Measurements from ENCODE around the gene NAV1. TPM values are rescaled to one million over a fixed set of nuclear protein-coding genes. Genes with fewer than 3 reads are reported as not detected.

NAV1 gene
- polyA plus RNA-seq, 1 experiment, result 21.6 TPM

DNA sequence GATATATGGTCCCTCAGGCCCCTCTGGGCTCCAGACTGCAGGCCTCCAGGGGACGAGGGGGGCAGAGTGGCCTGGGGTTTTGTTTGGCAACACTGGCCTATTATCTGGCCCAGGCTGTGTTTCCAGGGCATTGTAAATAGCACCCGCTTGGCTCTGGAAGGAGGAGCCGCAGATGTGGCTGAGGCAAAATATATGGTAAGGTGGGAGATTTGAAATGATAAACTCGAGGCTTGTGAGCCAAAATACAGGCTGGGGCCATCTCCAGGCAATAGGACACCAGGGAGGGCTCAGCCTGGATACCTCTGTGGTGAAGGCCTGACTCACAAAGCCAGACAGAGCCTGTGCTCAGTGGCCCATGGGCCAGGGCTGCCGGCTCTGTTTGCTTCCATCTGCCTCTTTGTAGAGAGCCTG is 14.0 kb downstream of the NAV1 start:
- H3K27me3 ChIP-seq (ENCODE audit: control insufficient read depth, insufficient read depth, low read length), result no peaks in the 10 kb centered on the region
- H3K4me3 ChIP-seq (ENCODE audit: low read depth, low read length), result no peak overlapping the region
- H3K36me3 ChIP-seq (ENCODE audit: control insufficient read depth, insufficient read depth, low read length), result no peaks in the 10 kb centered on the region
- ChIA-PET POLR2A (no interaction called here), CTCF (interaction anchor here (0.9 to 14.3 kb wide), 3 partner anchors 21 to 154 kb away, joined by 3 to 269 read pairs (median 3); no protein-coding TSS in a partner anchor)
- TF ChIP-seq, protein P1, sequence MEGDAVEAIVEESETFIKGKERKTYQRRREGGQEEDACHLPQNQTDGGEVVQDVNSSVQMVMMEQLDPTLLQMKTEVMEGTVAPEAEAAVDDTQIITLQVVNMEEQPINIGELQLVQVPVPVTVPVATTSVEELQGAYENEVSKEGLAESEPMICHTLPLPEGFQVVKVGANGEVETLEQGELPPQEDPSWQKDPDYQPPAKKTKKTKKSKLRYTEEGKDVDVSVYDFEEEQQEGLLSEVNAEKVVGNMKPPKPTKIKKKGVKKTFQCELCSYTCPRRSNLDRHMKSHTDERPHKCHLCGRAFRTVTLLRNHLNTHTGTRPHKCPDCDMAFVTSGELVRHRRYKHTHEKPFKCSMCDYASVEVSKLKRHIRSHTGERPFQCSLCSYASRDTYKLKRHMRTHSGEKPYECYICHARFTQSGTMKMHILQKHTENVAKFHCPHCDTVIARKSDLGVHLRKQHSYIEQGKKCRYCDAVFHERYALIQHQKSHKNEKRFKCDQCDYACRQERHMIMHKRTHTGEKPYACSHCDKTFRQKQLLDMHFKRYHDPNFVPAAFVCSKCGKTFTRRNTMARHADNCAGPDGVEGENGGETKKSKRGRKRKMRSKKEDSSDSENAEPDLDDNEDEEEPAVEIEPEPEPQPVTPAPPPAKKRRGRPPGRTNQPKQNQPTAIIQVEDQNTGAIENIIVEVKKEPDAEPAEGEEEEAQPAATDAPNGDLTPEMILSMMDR (IDR thresholded peaks at IDR 0.05; ENCODE audit: insufficient read depth, low read depth, low read length), result no peak
- no peak for DNase-seq (ENCODE audit: low read depth)

DNA sequence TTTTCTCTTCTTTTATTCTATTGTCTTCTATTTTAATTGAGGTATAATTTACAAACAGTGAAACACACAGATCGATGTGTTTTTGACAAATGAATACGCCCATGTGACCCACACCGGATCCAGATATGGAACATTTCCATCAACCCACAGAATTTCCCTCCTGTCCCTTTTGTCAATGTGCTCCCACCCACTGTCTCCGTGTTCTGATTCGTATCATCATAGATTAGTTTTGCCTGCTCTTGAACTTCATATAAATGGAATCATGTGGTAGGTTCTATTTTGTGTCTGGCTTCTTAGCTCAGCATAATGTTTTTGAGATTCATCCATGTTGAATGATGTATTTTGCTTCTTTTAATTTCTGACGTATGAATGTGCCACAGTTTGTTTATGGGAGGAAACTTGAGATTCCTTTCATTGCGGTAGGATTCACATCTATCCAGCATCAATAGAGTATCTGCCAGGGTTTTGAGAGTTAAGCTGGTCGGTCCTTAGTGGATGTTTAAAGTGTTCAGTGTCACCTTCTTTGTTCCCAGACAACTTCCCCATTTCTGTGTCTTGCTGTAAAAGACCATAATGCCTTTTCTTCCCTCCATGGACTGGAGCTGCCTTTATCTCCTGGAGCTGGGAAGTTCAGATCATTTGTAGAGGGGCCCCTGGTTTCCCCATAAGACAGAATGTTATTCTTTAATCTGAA is 14.7 kb downstream of the NAV1 start:
- Histone ChIP-seq H3K4me3 (ENCODE audit: low read depth, low read length) (no peak overlapping the region), H3K27me3 (ENCODE audit: control insufficient read depth, insufficient read depth, low read length) (no peaks in the 10 kb centered on the region), H3K36me3 (ENCODE audit: control insufficient read depth, insufficient read depth, low read length) (no peaks in the 10 kb centered on the region)
- ChIA-PET CTCF (interaction anchor here (0.9 to 14.3 kb wide), 5 partner anchors 17 to 153 kb away, joined by 3 to 269 read pairs (median 3); no protein-coding TSS in a partner anchor), POLR2A (no interaction called here)
- TF ChIP-seq, protein P1 (IDR thresholded peaks at IDR 0.05; ENCODE audit: insufficient read depth, low read depth, low read length), result no peak
- DNase-seq (ENCODE audit: low read depth), result no peak

- H3K27me3 ChIP-seq (ENCODE audit: control insufficient read depth, insufficient read depth, low read length), result no peaks in the 10 kb centered on the region
- TF ChIP-seq, protein P1 (IDR thresholded peaks at IDR 0.05; ENCODE audit: insufficient read depth, low read depth, low read length), result no peak
- no peak overlapping the region for H3K4me3 ChIP-seq (ENCODE audit: low read depth, low read length)
- H3K36me3 ChIP-seq (ENCODE audit: control insufficient read depth, insufficient read depth, low read length), result no peaks in the 10 kb centered on the region
- ChIA-PET CTCF (interaction anchor here (0.9 to 14.3 kb wide), 5 partner anchors 17 to 153 kb away, joined by 3 to 269 read pairs (median 3); no protein-coding TSS in a partner anchor), POLR2A (no interaction called here)
- no peak for DNase-seq (ENCODE audit: low read depth)
These were observed 15.3 kb downstream of the NAV1 start for GRCh38 chr1:201554190-201554600.

DNA sequence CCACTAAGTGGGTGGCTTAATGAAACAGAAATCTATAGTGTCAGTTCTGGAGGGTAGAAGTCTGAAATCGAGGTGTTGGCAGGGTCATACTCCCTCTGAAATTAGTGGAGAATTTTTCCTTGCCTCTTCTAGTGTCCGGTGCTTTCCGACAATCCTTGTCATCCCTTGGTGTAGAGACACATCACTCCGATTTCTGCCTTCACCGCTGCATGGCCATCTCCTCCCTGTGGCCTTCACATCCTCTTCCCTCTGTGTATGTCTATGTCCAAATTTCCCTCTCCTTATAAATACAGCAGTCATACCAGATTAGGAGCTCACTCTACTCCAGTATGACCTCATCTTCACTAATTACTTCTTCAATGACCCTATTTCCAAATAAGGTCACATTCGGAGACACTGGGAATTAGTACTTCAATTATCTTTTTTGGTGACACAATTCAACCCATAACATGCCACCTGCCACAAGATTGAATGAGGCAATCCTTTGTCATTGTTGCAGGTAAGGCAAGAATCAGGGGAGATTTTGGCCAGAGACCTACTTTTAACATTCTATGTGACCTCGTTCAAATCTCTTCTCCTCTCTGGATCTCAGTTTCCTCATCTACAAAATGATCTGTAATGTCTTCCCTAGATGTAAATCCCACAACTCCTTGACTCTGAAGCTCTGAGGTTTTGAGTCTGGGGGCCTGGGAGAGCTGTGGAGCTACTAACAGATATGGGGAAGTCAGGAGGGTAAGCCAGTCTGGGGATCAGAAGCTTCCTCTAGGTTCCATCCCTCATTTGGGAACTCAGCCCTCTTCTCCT is 16.1 kb downstream of the NAV1 start:
- ChIA-PET CTCF (interaction anchor here (1.0 to 14.3 kb wide), 4 partner anchors 23 to 238 kb away, joined by 3 to 269 read pairs (median 4); no protein-coding TSS in a partner anchor), POLR2A (interaction anchor here (1.0 kb wide), 1 partner anchor 18 kb away, joined by 5 read pairs; no protein-coding TSS in a partner anchor)
- Histone ChIP-seq H3K36me3 (ENCODE audit: control insufficient read depth, insufficient read depth, low read length) (no peaks in the 10 kb centered on the region), H3K4me3 (ENCODE audit: low read depth, low read length) (no peak overlapping the region), H3K27me3 (ENCODE audit: control insufficient read depth, insufficient read depth, low read length) (no peaks in the 10 kb centered on the region)
- DNase-seq (ENCODE audit: low read depth), result no peak
- TF ChIP-seq, protein P1 (IDR thresholded peaks at IDR 0.05; ENCODE audit: insufficient read depth, low read depth, low read length), result no peak

- H3K27me3 ChIP-seq (ENCODE audit: control insufficient read depth, insufficient read depth, low read length), result no peaks in the 10 kb centered on the region
- TF ChIP-seq, protein P1 (IDR thresholded peaks at IDR 0.05; ENCODE audit: insufficient read depth, low read depth, low read length), result no peak
- POLR2A ChIA-PET, result interaction anchor here (1.0 kb wide), 1 partner anchor 19 kb away, joined by 5 read pairs; no protein-coding TSS in a partner anchor
These were observed 16.6 kb downstream of the NAV1 start for GRCh38 chr1:201555593-201555945.

More at GRCh38 chr1:201555593-201555945, 16.6 kb downstream of the NAV1 start:
- no peak for DNase-seq (ENCODE audit: low read depth)
- Histone ChIP-seq H3K36me3 (ENCODE audit: control insufficient read depth, insufficient read depth, low read length) (no peaks in the 10 kb centered on the region), H3K4me3 (ENCODE audit: low read depth, low read length) (no peak overlapping the region)
- CTCF ChIA-PET, result interaction anchor here (1.0 to 14.3 kb wide), 3 partner anchors 40 to 237 kb away, joined by 3 to 269 read pairs (median 4); no protein-coding TSS in a partner anchor

Data from BJ (cell line).